HG02884 (cell line): ENCODE results near the gene CORO2A.

Experiments used
- ATAC-seq: cut with Tn5 transposase; IDR thresholded peaks from one replicate; pipeline ENCODE4 v1.9.1; 2021; ENCODE audit warnings: mild to moderate bottlenecking, moderate library complexity; ENCODE audit not compliant: unreplicated experiment

Gene CORO2A

GRCh38 chr9:98172604-98173003, 19.8 kb downstream of the CORO2A start:
- ATAC-seq = no peak

DNA sequence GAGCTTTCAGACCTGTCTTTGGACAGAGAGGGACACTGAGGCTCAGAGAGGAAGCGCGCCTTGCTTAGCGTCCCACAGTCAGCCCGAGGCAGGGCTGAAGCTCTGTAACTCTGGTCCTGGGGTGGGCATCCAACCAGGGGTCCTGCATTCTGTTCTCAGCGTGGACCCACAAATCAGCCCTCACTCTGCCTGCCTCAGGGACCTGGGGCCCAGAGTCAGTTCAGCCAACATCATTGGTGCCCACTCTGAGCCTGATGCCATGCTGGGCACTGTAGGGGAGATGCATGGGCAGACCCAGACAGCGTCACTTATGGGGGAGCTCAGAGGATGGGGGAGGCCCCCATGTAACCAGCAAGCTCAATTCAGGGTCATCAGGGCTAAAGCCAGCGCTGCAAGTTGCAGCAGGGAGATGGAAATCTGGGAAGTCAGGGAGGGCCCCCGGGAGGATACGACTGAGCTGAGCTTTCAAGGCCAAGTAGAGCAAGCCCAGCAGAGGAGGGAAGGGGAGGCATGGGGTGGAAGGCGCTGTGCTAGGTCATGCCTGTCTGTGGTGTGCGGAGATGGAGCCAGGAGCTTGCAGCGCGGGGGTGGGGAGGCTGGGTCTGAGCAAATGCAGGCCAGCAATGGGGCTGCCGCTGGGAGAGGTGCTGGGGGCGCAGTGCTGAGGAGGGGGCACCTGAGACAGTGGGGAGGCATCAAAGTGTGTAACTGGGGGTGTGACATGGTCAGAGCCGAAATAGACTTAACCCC, 21.1 kb downstream of the CORO2A start:
- no peak for ATAC-seq

GRCh38 chr9:98168941-98169488, 23.4 kb downstream of the CORO2A start:
- peak; percentile 95 for ATAC-seq

- no peak for ATAC-seq
These were observed 24.2 kb downstream of the CORO2A start for GRCh38 chr9:98168153-98168780.

DNA sequence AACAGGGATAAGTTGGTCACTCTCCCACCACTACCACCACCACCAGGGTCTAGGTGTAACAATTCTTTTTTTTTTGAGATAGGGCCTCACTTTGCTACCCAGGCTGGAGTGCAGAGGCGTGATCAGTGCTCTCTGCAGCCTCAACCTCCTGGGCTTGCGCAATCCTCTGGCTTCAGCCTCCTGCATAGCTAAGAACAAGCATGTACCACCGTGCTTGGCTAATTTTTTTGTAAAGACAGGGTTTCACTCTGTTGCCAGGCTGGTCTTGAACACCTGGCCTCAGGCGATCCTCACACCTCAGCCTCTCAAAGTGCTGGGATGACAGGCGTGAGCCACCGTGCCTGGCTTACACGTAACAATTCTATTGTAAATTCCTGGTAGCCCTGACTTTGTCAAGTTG, 27.5 kb downstream of the CORO2A start:
- no peak for ATAC-seq

DNA sequence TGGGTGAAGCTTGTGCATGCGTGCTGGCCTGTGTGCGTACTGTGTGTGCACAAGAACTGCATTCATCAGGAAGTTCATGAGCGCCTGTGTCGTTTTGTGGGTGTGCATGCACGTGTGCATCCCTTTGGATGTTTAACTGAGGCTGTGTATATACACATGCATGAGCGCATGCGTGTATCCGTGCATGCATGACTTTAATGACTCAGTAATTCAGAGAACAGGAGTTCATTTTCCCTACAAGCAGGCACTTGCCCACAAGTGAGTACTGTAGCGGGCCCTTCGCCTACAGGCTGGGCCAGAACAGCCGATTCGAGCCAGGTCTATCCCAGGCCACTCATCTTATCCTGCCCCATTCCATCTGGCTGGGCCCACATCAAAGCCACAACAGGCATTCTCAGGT, 29.8 kb downstream of the CORO2A start:
- ATAC-seq = no peak

GRCh38 chr9:98161851-98162250, 30.6 kb downstream of the CORO2A start:
- no peak for ATAC-seq

DNA sequence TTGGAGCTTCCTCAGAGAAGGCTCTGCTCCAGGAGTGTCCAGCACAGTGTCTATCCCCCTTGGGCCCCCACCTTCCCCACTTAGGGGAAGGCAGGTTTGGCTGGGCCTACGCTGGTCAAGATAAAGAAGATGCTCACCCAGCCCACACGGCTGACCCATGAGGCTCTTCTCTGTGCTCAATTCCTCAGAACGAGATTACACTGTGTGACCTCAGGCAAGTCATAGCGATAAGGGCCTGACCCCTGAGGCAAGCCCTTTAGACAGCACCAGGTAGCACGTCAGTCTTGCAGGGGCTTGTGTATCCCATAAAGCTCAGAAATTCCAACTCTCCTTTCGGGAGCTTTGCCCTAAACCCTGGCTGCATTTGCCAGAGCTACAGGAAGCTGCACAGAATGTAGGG, 32.6 kb downstream of the CORO2A start:
- no peak for ATAC-seq

GRCh38 chr9:98159301-98159700, 33.1 kb downstream of the CORO2A start:
- ATAC-seq = no peak

DNA sequence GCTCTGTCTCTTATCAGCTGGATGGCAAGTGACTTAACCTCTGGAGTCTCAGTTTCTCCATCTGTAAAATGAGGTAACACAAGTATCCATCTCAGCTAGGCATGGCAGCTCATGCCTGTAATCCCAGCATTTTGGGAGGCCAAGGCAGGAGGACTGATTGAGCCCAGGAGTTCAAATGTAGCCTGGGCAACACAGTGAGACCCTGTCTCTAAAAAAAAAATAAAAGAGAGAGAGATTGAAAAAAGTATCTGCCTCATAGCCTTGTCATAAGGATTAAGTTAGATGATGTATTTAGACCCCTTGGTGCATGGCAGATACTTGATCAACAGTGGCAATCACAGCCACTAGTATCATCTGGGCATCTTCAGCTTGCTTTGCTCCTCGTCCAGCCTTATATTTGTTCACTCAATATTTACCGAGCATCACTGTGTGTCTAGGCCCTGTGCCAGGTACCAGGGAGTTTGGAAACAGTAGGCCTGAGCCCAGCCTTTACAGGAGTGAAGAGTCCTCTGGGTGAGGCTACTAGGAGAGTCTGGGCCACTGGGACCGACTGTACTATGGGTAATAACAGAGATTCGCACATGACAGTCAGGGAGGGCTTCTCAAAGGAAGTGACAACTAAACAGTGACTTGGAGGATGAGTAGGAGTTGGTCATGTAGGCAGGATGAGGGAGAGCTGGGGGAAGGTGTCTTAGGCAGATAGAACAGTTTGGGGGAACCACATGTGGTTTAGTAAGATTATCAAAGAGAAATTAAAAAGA, 34.2 kb downstream of the CORO2A start:
- no peak for ATAC-seq

GRCh38 chr9:98157372-98157771, 35.1 kb downstream of the CORO2A start:
- ATAC-seq = no peak

- ATAC-seq = no peak
These were observed 37.8 kb downstream of the CORO2A start for GRCh38 chr9:98154678-98155077.

GRCh38 chr9:98152526-98152925, 39.9 kb downstream of the CORO2A start:
- no peak for ATAC-seq

GRCh38 chr9:98150721-98151120, 41.7 kb downstream of the CORO2A start:
- no peak for ATAC-seq

GRCh38 chr9:98150164-98150563, 42.3 kb downstream of the CORO2A start:
- no peak for ATAC-seq

- ATAC-seq = no peak
These were observed 43.0 kb downstream of the CORO2A start for GRCh38 chr9:98149422-98149821.

DNA sequence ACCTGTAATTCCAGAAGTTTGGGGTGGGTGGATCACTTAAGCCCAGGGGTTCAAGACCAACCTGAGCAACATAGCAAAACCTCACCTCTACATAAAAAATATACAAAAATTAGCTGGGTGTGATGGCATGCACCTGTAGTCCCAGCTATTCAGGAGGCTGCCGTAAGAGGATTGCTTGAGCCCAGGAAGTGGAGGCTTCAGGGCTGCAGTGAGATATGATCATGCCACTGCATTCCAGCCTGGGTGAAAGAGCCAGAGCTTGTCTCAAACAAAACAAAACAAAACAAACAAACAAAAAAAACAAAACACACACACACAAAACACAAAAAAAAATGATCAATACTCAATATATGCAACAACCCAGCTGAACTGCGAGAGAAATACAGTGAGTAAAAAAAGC, 44.0 kb downstream of the CORO2A start:
- ATAC-seq = no peak

DNA sequence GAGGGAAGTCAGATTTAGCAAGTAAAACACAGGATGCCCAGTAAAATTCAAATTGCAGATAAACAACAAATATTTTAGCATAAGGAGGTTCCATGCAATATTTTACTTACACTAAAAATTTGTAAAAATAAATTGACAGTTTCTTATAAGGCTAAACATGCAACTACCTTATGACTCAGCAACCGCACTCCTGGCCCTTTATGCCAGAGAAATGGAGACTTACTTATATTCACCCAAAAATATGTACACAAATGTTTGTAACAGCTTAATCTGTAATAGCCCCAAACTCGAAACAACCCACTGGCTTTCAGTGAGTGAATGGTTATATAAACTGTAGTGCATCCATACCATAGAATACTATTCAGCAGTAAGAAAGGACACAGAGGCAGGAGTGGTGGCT, 44.9 kb downstream of the CORO2A start:
- ATAC-seq = no peak

DNA sequence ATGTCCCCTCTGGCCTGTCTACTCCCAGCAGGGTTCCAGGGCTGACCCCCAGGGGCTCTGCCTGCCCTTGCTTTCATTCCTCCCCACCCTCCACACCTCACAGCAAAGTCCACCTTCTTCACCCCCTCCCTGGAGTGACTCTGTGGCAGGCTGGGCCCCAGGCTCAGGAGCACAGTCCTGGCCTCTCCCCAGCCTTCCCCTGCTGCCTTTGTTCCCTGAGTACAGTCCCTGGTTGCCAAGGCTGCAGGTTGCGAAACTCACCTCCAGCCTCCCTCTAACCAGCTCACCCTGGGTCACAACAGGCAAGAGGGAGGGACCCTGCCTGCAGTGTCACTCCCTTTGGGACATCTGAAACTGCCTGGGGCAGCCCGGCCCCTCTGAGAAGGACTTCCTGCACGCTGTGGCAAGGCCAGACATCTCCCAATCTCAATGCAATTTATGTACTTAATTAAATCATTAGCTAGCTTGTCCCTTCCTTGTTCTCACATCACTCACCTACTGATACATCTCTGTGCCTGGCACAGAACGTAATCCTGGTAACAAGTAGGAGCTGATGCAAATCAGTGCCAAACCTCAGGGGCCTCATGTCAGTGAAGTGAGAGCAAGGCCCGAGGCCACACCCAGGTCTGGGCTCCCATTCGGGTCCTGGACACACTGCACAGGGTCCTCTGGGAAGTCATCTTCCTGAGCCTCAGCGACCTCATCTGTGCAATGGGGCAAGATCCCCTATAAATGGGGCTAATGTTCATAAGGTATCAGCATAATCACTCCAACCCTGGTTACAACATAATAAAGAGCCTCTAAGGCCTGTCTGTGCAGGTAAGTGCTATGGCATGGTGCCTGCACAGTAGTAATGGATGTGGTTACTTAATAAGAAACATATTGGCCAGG, 46.1 kb downstream of the CORO2A start:
- ATAC-seq = no peak

- no peak for ATAC-seq
These were observed 47.8 kb downstream of the CORO2A start for GRCh38 chr9:98144631-98145030.

DNA sequence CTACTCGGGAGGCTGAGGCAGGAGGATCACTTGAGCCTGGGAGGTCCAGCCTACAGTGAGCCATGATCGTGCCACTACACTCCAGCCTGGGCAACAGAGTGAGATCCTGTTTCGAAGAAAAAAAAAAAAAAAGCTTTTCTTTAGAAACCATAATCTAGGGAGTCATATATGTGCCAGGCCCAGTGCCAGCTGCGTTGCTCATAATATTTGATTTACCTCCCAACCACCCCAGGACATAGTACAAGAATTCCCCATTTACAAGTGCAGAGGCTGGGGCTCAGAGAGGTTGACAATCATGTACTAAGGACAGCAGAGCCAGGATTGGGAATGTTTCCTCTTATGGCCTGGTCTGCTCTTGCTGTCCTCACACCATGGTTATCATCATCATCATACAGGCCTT, 48.4 kb downstream of the CORO2A start:
- ATAC-seq = no peak
